ENCODE data around the gene MYO5C.

GRCh38 chr15:52153900-52154895 is 141.4 kb downstream of the MYO5C start:
- TF ChIP-seq, protein P1, sequence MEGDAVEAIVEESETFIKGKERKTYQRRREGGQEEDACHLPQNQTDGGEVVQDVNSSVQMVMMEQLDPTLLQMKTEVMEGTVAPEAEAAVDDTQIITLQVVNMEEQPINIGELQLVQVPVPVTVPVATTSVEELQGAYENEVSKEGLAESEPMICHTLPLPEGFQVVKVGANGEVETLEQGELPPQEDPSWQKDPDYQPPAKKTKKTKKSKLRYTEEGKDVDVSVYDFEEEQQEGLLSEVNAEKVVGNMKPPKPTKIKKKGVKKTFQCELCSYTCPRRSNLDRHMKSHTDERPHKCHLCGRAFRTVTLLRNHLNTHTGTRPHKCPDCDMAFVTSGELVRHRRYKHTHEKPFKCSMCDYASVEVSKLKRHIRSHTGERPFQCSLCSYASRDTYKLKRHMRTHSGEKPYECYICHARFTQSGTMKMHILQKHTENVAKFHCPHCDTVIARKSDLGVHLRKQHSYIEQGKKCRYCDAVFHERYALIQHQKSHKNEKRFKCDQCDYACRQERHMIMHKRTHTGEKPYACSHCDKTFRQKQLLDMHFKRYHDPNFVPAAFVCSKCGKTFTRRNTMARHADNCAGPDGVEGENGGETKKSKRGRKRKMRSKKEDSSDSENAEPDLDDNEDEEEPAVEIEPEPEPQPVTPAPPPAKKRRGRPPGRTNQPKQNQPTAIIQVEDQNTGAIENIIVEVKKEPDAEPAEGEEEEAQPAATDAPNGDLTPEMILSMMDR (conservative IDR thresholded peaks at IDR 0.05; ENCODE audit: low read depth, low read length), result no peak
- TF ChIP-seq POLR2A (IDR thresholded peaks at IDR 0.05; ENCODE audit: low read depth, low read length) (no peak), RFX5 (IDR thresholded peaks at IDR 0.05; ENCODE audit: low read depth, low read length) (no peak), BHLHE40 (IDR thresholded peaks at IDR 0.05; ENCODE audit: low read depth, low read length) (no peak), MAZ (IDR thresholded peaks at IDR 0.05; ENCODE audit: borderline replicate concordance, low read depth, low read length) (no peak), CEBPB (IDR thresholded peaks at IDR 0.05; ENCODE audit: low read depth, low read length) (no peak), RCOR1 (IDR thresholded peaks at IDR 0.05; ENCODE audit: insufficient replicate concordance, low read length) (no peak), MXI1 (IDR thresholded peaks at IDR 0.05; ENCODE audit: borderline replicate concordance, low read depth, low read length) (no peak), RAD21 (IDR thresholded peaks at IDR 0.05; ENCODE audit: low read length) (no peak)
